HG03095 (cell line): ENCODE results near the gene DNAJC16.

ENCODE experiments used
- ATAC-seq: cut with Tn5 transposase; IDR thresholded peaks from one replicate; pipeline ENCODE4 v1.9.1; 2021; ENCODE audit warnings: moderate library complexity; ENCODE audit not compliant: unreplicated experiment

DNAJC16 gene

GRCh38 chr1:15618655-15619525 lies 92.2 kb downstream of the DNAJC16 start:
- ATAC-seq = no peak

- ATAC-seq = no peak
Observed at GRCh38 chr1:15620155-15620545, 93.5 kb downstream of the DNAJC16 start.

- no peak for ATAC-seq
Observed at GRCh38 chr1:15620902-15621682, 94.4 kb downstream of the DNAJC16 start.

- ATAC-seq = no peak
Observed at GRCh38 chr1:15621975-15622374, 95.3 kb downstream of the DNAJC16 start.

GRCh38 chr1:15622712-15623373 lies 96.2 kb downstream of the DNAJC16 start:
- ATAC-seq = no peak

- ATAC-seq = no peak
Observed at GRCh38 chr1:15623435-15623834, 96.8 kb downstream of the DNAJC16 start.

- ATAC-seq = no peak
Observed at GRCh38 chr1:15624133-15624714, 97.6 kb downstream of the DNAJC16 start.

GRCh38 chr1:15625056-15625917 lies 98.6 kb downstream of the DNAJC16 start:
- ATAC-seq = no peak
